WTC11 (cell line): ENCODE measurements around the gene CRPPA. TPM values are rescaled to one million over a fixed set of nuclear protein-coding genes. Genes with fewer than 3 reads are reported as not detected.

ENCODE experiments used
- ATAC-seq: fragments of 200-7000 bp; cut with Tn5 transposase; 2 replicates; pipeline ENCODE4 v1.10.0; 2021; ENCODE audit warnings: mild to moderate bottlenecking, moderate library complexity
- CTCF ChIA-PET: fragments of 300-600 bp; sonication (Branson Sonifier 250); formaldehyde crosslinking; loops from one replicate; lab custom pipeline; 2021; ENCODE audit warnings: antibody characterized with exemption; lab: Charles Lee
- POLR2A ChIA-PET: fragments of 350-600 bp; sonication (Branson Sonifier 250); formaldehyde crosslinking; loops from one replicate; lab custom pipeline; 2021; ENCODE audit warnings: antibody characterized with exemption; lab: Charles Lee
- DNase-seq: peaks from one replicate; pipeline ENCODE4 v3.0.0; 2021; ENCODE audit warnings: low spot score
- H3K27ac Mint-ChIP-seq: 2 replicates; pipeline ENCODE4 v1.8.0; 2021; ENCODE audit warnings: mixed read lengths
- H3K27me3 Mint-ChIP-seq: 2 replicates; pipeline ENCODE4 v1.8.0; 2021; ENCODE audit warnings: low read depth, mild to moderate bottlenecking, moderate library complexity, mixed read lengths
- H3K36me3 Mint-ChIP-seq: 2 replicates; pipeline ENCODE4 v1.8.0; 2021; ENCODE audit warnings: mixed read lengths
- H3K4me1 Mint-ChIP-seq: 2 replicates; pipeline ENCODE4 v1.8.0; 2022; ENCODE audit warnings: mixed read lengths
- H3K4me3 Mint-ChIP-seq: 2 replicates; pipeline ENCODE4 v1.8.0; 2021; ENCODE audit warnings: mild to moderate bottlenecking, moderate library complexity, mixed read lengths
- H3K9me3 Mint-ChIP-seq: 2 replicates; pipeline ENCODE4 v1.8.0; 2021; ENCODE audit warnings: mixed read lengths
- ATF1 ChIP-seq: sonication (generic); formaldehyde crosslinking; IDR thresholded peaks from 2 replicates; pipeline ENCODE4 v1.8.1; 2023; ENCODE audit warnings: mild to moderate bottlenecking, moderate library complexity, missing genetic modification reagents
- CREB1 ChIP-seq: sonication (generic); formaldehyde crosslinking; IDR thresholded peaks from 2 replicates; pipeline ENCODE4 v1.8.0; 2023; ENCODE audit warnings: mild to moderate bottlenecking, missing genetic modification reagents
- ELF4 ChIP-seq: sonication (generic); formaldehyde crosslinking; IDR thresholded peaks from 2 replicates; pipeline ENCODE4 v1.8.1; 2022; ENCODE audit warnings: low read depth, mild to moderate bottlenecking, moderate library complexity, missing genetic modification reagents
- FOXK1 ChIP-seq: sonication (generic); formaldehyde crosslinking; IDR thresholded peaks from 2 replicates; pipeline ENCODE4 v1.8.0; 2022; ENCODE audit warnings: mild to moderate bottlenecking, moderate library complexity, missing genetic modification reagents
- FOXP1 ChIP-seq: sonication (generic); formaldehyde crosslinking; IDR thresholded peaks from 2 replicates; pipeline ENCODE4 v1.8.0; 2022; ENCODE audit warnings: missing genetic modification reagents, mild to moderate bottlenecking, moderate library complexity, borderline replicate concordance
- GABPB1 ChIP-seq: sonication (generic); formaldehyde crosslinking; IDR thresholded peaks from 2 replicates; pipeline ENCODE4 v1.8.1; 2023; ENCODE audit warnings: mild to moderate bottlenecking, missing genetic modification reagents
- GRHL2 ChIP-seq: fragments of 250-450 bp; sonication (Bioruptor Pico); IDR thresholded peaks from 2 replicates; pipeline ENCODE4 v1.8.0; 2022; ENCODE audit warnings: mild to moderate bottlenecking, moderate library complexity; ENCODE audit not compliant: insufficient replicate concordance, severe bottlenecking
- HMGA2 ChIP-seq: fragments of 250-450 bp; sonication (Bioruptor Pico); IDR thresholded peaks from 2 replicates; pipeline ENCODE4 v1.4.0; 2021; ENCODE audit warnings: mild to moderate bottlenecking, moderate library complexity
- JAZF1 ChIP-seq: fragments of 250-450 bp; sonication (Bioruptor Pico); IDR thresholded peaks from 2 replicates; pipeline ENCODE4 v1.9.0; 2021; ENCODE audit warnings: moderate library complexity, mild to moderate bottlenecking, inconsistent platforms
- KAT7 ChIP-seq: sonication (generic); formaldehyde crosslinking; IDR thresholded peaks from 2 replicates; pipeline ENCODE4 v1.8.1; 2023; ENCODE audit warnings: missing genetic modification reagents, mild to moderate bottlenecking, borderline replicate concordance
- NFYB ChIP-seq: sonication (generic); formaldehyde crosslinking; conservative IDR thresholded peaks from 2 replicates; pipeline ENCODE4 v1.8.0; 2022; ENCODE audit warnings: low read depth, missing genetic modification reagents
- NR2C2 ChIP-seq: sonication (generic); formaldehyde crosslinking; IDR thresholded peaks from 2 replicates; pipeline ENCODE4 v1.8.0; 2022; ENCODE audit warnings: mild to moderate bottlenecking, missing genetic modification reagents
- RELA ChIP-seq: sonication (generic); formaldehyde crosslinking; IDR thresholded peaks from 2 replicates; pipeline ENCODE4 v1.8.1; 2022; ENCODE audit warnings: missing genetic modification reagents, mild to moderate bottlenecking, borderline replicate concordance
- ZBTB21 ChIP-seq: sonication (generic); formaldehyde crosslinking; IDR thresholded peaks from 2 replicates; pipeline ENCODE4 v1.8.1; 2023; ENCODE audit warnings: mild to moderate bottlenecking, missing genetic modification reagents, borderline replicate concordance
- ZNF121 ChIP-seq: sonication (generic); formaldehyde crosslinking; IDR thresholded peaks from 2 replicates; pipeline ENCODE4 v1.8.0; 2023; ENCODE audit warnings: missing genetic modification reagents
- ZNF138 ChIP-seq: sonication (generic); formaldehyde crosslinking; conservative IDR thresholded peaks from 2 replicates; pipeline ENCODE4 v1.8.1; 2022; ENCODE audit warnings: mild to moderate bottlenecking, moderate library complexity, missing genetic modification reagents
- total RNA-seq: library from RNA; stranded (reverse); gene quantifications from 3 replicates; pipeline ENCODE4 v1.2.3, GENCODE V29; 2021
- TF ChIP-seq, protein P1 (sequence below): sonication (generic); formaldehyde crosslinking; IDR thresholded peaks from 2 replicates; pipeline ENCODE4 v1.8.0; 2022; ENCODE audit warnings: mild to moderate bottlenecking, missing genetic modification reagents
- TF ChIP-seq, protein P2 (sequence below): sonication (generic); formaldehyde crosslinking; IDR thresholded peaks from 2 replicates; pipeline ENCODE4 v1.8.0; 2023; ENCODE audit warnings: missing genetic modification reagents, mild to moderate bottlenecking, borderline replicate concordance
- TF ChIP-seq, protein P3 (sequence below): sonication (generic); formaldehyde crosslinking; IDR thresholded peaks from 2 replicates; pipeline ENCODE4 v1.8.0; 2022; ENCODE audit warnings: mild to moderate bottlenecking, missing genetic modification reagents
- TF ChIP-seq, protein P4 (sequence below): sonication (generic); formaldehyde crosslinking; IDR thresholded peaks from 2 replicates; pipeline ENCODE4 v1.8.0; 2022; ENCODE audit warnings: mild to moderate bottlenecking, missing genetic modification reagents
- TF ChIP-seq, protein P5 (sequence below): sonication (generic); formaldehyde crosslinking; IDR thresholded peaks from 2 replicates; pipeline ENCODE4 v1.8.1; 2023; ENCODE audit warnings: mild to moderate bottlenecking, moderate library complexity, missing genetic modification reagents
- TF ChIP-seq, protein P6 (sequence below): sonication (generic); formaldehyde crosslinking; IDR thresholded peaks from 2 replicates; pipeline ENCODE4 v1.8.0; 2022; ENCODE audit warnings: missing genetic modification reagents
- TF ChIP-seq, protein P7 (sequence below): fragments of 250-450 bp; sonication (Bioruptor Pico); IDR thresholded peaks from 2 replicates; pipeline ENCODE4 v1.9.0; 2021; ENCODE audit warnings: moderate library complexity, mild to moderate bottlenecking, inconsistent platforms, borderline replicate concordance

Gene CRPPA
- total RNA-seq, 1 experiment from 2014 or later: 0.87 TPM

DNA sequence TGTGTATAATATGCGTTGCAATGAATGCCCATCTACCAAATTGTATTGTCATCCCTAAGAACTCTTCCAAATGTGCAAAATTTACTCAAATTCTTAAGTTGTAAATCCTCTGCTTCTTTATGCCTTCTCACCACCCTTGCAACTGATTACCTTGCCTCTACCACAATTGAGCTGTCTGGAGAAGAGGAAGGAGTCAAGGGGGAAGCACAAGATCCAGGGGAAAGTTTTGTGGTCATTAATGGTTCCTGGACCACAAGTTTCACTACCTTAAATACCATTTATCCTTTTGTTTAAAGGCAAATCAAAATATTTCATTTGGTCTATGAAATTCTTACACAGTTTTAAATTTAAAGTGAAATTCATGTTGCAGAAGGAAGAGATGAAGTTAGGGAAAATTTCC is 16.7 kb downstream of the CRPPA start:
- POLR2A ChIA-PET: no interaction called here
- H3K36me3 Mint-ChIP-seq: peaks cover 22% of the 10 kb centered on the region
- no peak for DNase-seq
- H3K9me3 Mint-ChIP-seq: peaks cover 35% of the 10 kb centered on the region
- no peak overlapping the region for H3K27ac Mint-ChIP-seq
- no peak overlapping the region for H3K4me3 Mint-ChIP-seq
- CTCF ChIA-PET: no interaction called here
- TF ChIP-seq ELF4 (CRISPR knock-in tag): no peak
- TF ChIP-seq, protein P1, sequence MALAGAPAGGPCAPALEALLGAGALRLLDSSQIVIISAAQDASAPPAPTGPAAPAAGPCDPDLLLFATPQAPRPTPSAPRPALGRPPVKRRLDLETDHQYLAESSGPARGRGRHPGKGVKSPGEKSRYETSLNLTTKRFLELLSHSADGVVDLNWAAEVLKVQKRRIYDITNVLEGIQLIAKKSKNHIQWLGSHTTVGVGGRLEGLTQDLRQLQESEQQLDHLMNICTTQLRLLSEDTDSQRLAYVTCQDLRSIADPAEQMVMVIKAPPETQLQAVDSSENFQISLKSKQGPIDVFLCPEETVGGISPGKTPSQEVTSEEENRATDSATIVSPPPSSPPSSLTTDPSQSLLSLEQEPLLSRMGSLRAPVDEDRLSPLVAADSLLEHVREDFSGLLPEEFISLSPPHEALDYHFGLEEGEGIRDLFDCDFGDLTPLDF (CRISPR knock-in tag): no peak
- no peak for TF ChIP-seq FOXK1 (CRISPR knock-in tag)
- TF ChIP-seq CREB1 (CRISPR knock-in tag): no peak
- TF ChIP-seq, protein P2, sequence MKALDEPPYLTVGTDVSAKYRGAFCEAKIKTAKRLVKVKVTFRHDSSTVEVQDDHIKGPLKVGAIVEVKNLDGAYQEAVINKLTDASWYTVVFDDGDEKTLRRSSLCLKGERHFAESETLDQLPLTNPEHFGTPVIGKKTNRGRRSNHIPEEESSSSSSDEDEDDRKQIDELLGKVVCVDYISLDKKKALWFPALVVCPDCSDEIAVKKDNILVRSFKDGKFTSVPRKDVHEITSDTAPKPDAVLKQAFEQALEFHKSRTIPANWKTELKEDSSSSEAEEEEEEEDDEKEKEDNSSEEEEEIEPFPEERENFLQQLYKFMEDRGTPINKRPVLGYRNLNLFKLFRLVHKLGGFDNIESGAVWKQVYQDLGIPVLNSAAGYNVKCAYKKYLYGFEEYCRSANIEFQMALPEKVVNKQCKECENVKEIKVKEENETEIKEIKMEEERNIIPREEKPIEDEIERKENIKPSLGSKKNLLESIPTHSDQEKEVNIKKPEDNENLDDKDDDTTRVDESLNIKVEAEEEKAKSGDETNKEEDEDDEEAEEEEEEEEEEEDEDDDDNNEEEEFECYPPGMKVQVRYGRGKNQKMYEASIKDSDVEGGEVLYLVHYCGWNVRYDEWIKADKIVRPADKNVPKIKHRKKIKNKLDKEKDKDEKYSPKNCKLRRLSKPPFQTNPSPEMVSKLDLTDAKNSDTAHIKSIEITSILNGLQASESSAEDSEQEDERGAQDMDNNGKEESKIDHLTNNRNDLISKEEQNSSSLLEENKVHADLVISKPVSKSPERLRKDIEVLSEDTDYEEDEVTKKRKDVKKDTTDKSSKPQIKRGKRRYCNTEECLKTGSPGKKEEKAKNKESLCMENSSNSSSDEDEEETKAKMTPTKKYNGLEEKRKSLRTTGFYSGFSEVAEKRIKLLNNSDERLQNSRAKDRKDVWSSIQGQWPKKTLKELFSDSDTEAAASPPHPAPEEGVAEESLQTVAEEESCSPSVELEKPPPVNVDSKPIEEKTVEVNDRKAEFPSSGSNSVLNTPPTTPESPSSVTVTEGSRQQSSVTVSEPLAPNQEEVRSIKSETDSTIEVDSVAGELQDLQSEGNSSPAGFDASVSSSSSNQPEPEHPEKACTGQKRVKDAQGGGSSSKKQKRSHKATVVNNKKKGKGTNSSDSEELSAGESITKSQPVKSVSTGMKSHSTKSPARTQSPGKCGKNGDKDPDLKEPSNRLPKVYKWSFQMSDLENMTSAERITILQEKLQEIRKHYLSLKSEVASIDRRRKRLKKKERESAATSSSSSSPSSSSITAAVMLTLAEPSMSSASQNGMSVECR (CRISPR knock-in tag): no peak
- no peak for TF ChIP-seq RELA
- no peak for TF ChIP-seq GRHL2
- TF ChIP-seq ATF1: no peak
- TF ChIP-seq GABPB1 (CRISPR knock-in tag): no peak
- no peak for TF ChIP-seq FOXP1 (CRISPR knock-in tag)
- TF ChIP-seq NFYB (CRISPR knock-in tag): no peak
- TF ChIP-seq KAT7 (CRISPR knock-in tag): no peak
- H3K27me3 Mint-ChIP-seq: no peaks in the 10 kb centered on the region; the same call in 1 of the 2 replicates
- ATAC-seq: no peak
- no peaks in the 10 kb centered on the region for H3K4me1 Mint-ChIP-seq

DNA sequence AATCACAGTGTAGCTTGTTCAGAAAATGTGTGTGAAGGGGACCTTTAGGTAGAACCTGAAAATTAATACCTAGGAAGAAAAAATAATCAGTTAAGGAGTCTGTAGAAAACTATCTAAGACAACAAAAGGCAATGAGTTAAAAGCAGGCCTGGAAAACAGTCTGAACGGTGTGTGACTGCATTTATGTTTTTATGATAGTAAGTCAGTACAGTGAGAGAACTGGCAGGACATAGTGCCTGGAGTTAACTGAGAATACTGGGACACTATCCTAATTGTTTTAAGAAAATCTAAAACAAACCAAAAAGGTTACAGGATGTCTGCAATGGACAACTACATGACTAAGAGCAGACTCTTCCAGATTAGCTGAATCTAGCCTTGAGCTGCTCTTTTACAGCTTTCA is 17.9 kb downstream of the CRPPA start:
- DNase-seq (no peak), ATAC-seq (no peak)
- peaks cover 34% of the 10 kb centered on the region for H3K36me3 Mint-ChIP-seq
- no peaks in the 10 kb centered on the region for H3K4me1 Mint-ChIP-seq
- H3K27ac Mint-ChIP-seq: no peak overlapping the region
- H3K9me3 Mint-ChIP-seq: peaks cover 47% of the 10 kb centered on the region
- ChIA-PET CTCF (no interaction called here), POLR2A (no interaction called here)
- no peak overlapping the region for H3K4me3 Mint-ChIP-seq
- peaks cover 5% of the 10 kb centered on the region; the same call in 1 of the 2 replicates for H3K27me3 Mint-ChIP-seq
- TF ChIP-seq ZNF138 (CRISPR knock-in tag) (no peak), HMGA2 (CRISPR knock-in tag) (no peak), JAZF1 (CRISPR knock-in tag) (no peak), ZNF121 (CRISPR knock-in tag) (no peak), FOXP1 (CRISPR knock-in tag) (no peak), NR2C2 (CRISPR knock-in tag) (no peak), ZBTB21 (CRISPR knock-in tag) (no peak), GABPB1 (CRISPR knock-in tag) (no peak)
- TF ChIP-seq, protein P3, sequence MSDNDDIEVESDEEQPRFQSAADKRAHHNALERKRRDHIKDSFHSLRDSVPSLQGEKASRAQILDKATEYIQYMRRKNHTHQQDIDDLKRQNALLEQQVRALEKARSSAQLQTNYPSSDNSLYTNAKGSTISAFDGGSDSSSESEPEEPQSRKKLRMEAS: no peak
- TF ChIP-seq, protein P4, sequence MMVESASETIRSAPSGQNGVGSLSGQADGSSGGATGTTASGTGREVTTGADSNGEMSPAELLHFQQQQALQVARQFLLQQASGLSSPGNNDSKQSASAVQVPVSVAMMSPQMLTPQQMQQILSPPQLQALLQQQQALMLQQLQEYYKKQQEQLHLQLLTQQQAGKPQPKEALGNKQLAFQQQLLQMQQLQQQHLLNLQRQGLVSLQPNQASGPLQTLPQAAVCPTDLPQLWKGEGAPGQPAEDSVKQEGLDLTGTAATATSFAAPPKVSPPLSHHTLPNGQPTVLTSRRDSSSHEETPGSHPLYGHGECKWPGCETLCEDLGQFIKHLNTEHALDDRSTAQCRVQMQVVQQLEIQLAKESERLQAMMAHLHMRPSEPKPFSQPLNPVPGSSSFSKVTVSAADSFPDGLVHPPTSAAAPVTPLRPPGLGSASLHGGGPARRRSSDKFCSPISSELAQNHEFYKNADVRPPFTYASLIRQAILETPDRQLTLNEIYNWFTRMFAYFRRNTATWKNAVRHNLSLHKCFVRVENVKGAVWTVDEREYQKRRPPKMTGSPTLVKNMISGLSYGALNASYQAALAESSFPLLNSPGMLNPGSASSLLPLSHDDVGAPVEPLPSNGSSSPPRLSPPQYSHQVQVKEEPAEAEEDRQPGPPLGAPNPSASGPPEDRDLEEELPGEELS (CRISPR knock-in tag): no peak
- TF ChIP-seq, protein P5, sequence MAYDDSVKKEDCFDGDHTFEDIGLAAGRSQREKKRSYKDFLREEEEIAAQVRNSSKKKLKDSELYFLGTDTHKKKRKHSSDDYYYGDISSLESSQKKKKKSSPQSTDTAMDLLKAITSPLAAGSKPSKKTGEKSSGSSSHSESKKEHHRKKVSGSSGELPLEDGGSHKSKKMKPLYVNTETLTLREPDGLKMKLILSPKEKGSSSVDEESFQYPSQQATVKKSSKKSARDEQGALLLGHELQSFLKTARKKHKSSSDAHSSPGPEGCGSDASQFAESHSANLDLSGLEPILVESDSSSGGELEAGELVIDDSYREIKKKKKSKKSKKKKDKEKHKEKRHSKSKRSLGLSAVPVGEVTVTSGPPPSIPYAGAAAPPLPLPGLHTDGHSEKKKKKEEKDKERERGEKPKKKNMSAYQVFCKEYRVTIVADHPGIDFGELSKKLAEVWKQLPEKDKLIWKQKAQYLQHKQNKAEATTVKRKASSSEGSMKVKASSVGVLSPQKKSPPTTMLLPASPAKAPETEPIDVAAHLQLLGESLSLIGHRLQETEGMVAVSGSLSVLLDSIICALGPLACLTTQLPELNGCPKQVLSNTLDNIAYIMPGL (CRISPR knock-in tag): no peak
- TF ChIP-seq, protein P6, sequence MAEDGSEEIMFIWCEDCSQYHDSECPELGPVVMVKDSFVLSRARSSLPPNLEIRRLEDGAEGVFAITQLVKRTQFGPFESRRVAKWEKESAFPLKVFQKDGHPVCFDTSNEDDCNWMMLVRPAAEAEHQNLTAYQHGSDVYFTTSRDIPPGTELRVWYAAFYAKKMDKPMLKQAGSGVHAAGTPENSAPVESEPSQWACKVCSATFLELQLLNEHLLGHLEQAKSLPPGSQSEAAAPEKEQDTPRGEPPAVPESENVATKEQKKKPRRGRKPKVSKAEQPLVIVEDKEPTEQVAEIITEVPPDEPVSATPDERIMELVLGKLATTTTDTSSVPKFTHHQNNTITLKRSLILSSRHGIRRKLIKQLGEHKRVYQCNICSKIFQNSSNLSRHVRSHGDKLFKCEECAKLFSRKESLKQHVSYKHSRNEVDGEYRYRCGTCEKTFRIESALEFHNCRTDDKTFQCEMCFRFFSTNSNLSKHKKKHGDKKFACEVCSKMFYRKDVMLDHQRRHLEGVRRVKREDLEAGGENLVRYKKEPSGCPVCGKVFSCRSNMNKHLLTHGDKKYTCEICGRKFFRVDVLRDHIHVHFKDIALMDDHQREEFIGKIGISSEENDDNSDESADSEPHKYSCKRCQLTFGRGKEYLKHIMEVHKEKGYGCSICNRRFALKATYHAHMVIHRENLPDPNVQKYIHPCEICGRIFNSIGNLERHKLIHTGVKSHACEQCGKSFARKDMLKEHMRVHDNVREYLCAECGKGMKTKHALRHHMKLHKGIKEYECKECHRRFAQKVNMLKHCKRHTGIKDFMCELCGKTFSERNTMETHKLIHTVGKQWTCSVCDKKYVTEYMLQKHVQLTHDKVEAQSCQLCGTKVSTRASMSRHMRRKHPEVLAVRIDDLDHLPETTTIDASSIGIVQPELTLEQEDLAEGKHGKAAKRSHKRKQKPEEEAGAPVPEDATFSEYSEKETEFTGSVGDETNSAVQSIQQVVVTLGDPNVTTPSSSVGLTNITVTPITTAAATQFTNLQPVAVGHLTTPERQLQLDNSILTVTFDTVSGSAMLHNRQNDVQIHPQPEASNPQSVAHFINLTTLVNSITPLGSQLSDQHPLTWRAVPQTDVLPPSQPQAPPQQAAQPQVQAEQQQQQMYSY: no peak
- TF ChIP-seq, protein P7, sequence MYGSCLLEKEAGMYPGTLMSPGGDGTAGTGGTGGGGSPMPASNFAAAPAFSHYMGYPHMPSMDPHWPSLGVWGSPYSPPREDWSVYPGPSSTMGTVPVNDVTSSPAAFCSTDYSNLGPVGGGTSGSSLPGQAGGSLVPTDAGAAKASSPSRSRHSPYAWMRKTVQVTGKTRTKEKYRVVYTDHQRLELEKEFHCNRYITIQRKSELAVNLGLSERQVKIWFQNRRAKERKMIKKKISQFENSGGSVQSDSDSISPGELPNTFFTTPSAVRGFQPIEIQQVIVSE (CRISPR knock-in tag): no peak
